Measurements from ENCODE around the gene LILRB5. TPM values are rescaled to one million over a fixed set of nuclear protein-coding genes. Genes with fewer than 3 reads are reported as not detected.
A peak's percentile ranks its signal among the peaks of the same experiment; 100 is the strongest.

Gene LILRB5
- total RNA-seq = not detected in 3 replicates
- long read RNA-seq = 0 reads

DNA sequence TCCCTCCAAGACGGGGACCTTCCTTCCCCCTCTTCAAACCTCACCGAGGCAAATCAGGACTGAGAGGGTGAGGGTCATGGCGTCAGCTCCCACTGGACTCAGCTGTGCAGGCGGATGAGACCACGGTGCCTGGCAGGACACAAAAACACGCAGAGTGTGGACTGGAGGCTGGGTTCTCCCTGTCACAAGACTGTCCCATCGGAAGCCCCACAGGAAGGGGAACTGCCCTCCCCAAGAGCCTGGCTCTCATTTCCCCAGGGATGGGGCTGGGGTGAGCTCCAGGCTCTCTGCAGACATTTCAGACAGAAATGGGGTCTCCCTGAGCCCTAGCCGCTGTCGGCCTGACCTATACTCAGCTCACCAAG lies at the start of gene LILRB5:
TSS of gene LILRB5 (minus strand) at position 158 of the 365 bp plus-strand sequence. CDS start at position 78, 80 bp downstream.
- Mint-ChIP-seq H3K27ac (ENCODE audit: unreplicated experiment) (no peak within 1 kb of the TSS), H3K4me1 (ENCODE audit: low read depth) (no peaks in the 10 kb centered on the region), H3K9me3 (ENCODE audit: low read depth) (no peaks in the 10 kb centered on the region), H3K4me3 (ENCODE audit: unreplicated experiment) (no peak within 1 kb of the TSS), H3K36me3 (ENCODE audit: low read depth) (no peaks in the 10 kb centered on the region), H3K27me3 (ENCODE audit: low read depth) (peaks cover 25% of the 10 kb centered on the region)
- DNase-seq (ENCODE audit: low spot score) = peak; percentile 54
- TF ChIP-seq, protein P1, sequence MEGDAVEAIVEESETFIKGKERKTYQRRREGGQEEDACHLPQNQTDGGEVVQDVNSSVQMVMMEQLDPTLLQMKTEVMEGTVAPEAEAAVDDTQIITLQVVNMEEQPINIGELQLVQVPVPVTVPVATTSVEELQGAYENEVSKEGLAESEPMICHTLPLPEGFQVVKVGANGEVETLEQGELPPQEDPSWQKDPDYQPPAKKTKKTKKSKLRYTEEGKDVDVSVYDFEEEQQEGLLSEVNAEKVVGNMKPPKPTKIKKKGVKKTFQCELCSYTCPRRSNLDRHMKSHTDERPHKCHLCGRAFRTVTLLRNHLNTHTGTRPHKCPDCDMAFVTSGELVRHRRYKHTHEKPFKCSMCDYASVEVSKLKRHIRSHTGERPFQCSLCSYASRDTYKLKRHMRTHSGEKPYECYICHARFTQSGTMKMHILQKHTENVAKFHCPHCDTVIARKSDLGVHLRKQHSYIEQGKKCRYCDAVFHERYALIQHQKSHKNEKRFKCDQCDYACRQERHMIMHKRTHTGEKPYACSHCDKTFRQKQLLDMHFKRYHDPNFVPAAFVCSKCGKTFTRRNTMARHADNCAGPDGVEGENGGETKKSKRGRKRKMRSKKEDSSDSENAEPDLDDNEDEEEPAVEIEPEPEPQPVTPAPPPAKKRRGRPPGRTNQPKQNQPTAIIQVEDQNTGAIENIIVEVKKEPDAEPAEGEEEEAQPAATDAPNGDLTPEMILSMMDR (IDR thresholded peaks at IDR 0.05) = no peak

DNA sequence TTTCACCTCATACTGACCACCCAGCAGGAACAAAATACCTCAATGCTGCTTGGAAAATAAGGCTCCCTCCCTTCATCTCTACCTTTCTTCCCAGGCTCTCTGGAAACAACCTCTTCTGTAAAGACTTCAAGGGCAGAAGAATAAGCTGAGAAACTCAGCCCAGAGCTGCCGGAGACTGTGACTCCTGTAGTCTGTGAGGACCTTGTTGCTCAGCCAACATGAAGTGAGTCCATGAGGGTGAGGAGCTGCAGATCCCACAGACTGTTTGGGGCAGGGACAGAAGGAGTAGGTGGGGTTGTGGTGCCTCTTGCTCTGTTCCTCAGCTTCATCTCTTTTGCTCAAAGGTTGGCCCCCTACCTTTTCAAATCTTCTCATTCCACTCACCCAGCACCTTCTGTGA lies 48.1 kb upstream of the LILRB5 start:
- Mint-ChIP-seq H3K4me3 (ENCODE audit: unreplicated experiment) (no peak overlapping the region), H3K27ac (ENCODE audit: unreplicated experiment) (no peak overlapping the region), H3K27me3 (ENCODE audit: low read depth) (peaks cover 10% of the 10 kb centered on the region), H3K4me1 (ENCODE audit: low read depth) (no peaks in the 10 kb centered on the region), H3K36me3 (ENCODE audit: low read depth) (no peaks in the 10 kb centered on the region), H3K9me3 (ENCODE audit: low read depth) (peaks cover 4% of the 10 kb centered on the region)
- TF ChIP-seq, protein P1 (IDR thresholded peaks at IDR 0.05) = no peak
- no peak for DNase-seq (ENCODE audit: low spot score)

DNA sequence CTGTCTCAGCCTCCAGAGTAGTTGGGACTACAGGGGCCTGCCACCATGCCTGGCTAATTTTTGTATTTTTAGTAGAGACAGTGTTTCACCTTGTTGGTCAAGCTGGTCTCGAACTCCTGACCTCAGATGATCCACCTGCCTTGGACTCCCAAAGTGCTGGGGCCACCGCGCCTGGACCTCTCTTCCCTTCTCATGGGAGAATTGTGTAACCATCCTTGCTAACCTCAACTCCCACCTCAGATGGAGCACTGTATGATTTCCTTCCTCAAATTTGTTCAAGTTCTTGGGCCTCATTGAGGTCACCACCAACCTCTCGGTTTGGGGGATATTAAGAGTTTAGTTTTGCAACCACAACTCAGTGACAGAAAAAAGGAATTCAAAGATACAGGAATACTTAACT lies 45.2 kb upstream of the LILRB5 start:
- Mint-ChIP-seq H3K4me1 (ENCODE audit: low read depth) (no peaks in the 10 kb centered on the region), H3K9me3 (ENCODE audit: low read depth) (peaks cover 4% of the 10 kb centered on the region), H3K27ac (ENCODE audit: unreplicated experiment) (no peak overlapping the region), H3K4me3 (ENCODE audit: unreplicated experiment) (no peak overlapping the region), H3K27me3 (ENCODE audit: low read depth) (peaks cover 8% of the 10 kb centered on the region), H3K36me3 (ENCODE audit: low read depth) (no peaks in the 10 kb centered on the region)
- TF ChIP-seq, protein P1 (IDR thresholded peaks at IDR 0.05) = no peak
- DNase-seq (ENCODE audit: low spot score) = no peak

DNA sequence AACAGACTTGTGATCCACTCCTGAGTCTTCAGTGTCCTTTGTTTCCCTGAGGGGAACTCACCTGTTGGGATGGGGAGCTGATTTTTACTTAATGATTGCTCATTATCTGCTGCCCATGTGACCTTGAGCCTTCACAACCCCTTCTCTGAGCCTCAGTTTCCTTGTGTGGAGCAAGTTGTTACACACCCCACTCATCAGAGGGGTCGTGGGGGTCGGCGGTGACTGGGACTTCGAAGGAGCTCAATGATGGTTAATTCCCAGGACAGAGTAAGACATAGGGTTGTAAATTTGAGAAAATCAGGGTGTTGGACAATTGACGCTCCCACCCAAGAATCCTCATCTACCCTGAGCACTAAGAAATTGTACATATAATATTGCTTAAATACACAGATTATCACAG lies 42.4 kb upstream of the LILRB5 start:
- Mint-ChIP-seq H3K4me1 (ENCODE audit: low read depth) (no peaks in the 10 kb centered on the region), H3K36me3 (ENCODE audit: low read depth) (no peaks in the 10 kb centered on the region), H3K27ac (ENCODE audit: unreplicated experiment) (no peak overlapping the region), H3K9me3 (ENCODE audit: low read depth) (peaks cover under 1% of the 10 kb centered on the region), H3K4me3 (ENCODE audit: unreplicated experiment) (no peak overlapping the region), H3K27me3 (ENCODE audit: low read depth) (peaks cover 8% of the 10 kb centered on the region)
- TF ChIP-seq, protein P1 (IDR thresholded peaks at IDR 0.05) = no peak
- DNase-seq (ENCODE audit: low spot score) = no peak

DNA sequence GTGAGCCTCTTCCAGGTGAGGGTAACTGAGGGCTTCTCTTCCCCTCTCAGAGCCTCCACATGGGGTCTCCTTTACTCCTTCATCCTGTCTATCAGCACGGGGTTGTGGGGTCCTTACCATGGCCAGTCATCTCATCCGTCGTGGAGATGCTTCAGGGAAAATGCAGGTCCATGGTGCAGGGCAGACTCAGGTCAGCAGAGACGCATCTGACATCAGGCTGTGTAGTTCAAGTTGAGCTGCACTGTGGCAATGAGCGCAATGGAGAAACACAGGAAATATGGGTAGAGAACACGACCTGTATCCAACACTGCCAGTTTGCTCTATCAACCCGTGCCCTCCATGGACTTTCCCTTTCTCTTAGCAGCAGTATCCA lies 42.0 kb upstream of the LILRB5 start:
- no peaks in the 10 kb centered on the region for H3K36me3 Mint-ChIP-seq (ENCODE audit: low read depth)
- DNase-seq (ENCODE audit: low spot score) = no peak
- H3K4me1 Mint-ChIP-seq (ENCODE audit: low read depth) = no peaks in the 10 kb centered on the region
- TF ChIP-seq, protein P1 (IDR thresholded peaks at IDR 0.05) = no peak
- H3K4me3 Mint-ChIP-seq (ENCODE audit: unreplicated experiment) = no peak overlapping the region
- H3K9me3 Mint-ChIP-seq (ENCODE audit: low read depth) = peaks cover 4% of the 10 kb centered on the region
- no peak overlapping the region for H3K27ac Mint-ChIP-seq (ENCODE audit: unreplicated experiment)
- peaks cover 10% of the 10 kb centered on the region for H3K27me3 Mint-ChIP-seq (ENCODE audit: low read depth)

All from chondrocyte (in vitro differentiated cells).